Vagina (tissue), 2 donors: ENCODE results near the gene RNF212B. TPM values are rescaled to one million over a fixed set of nuclear protein-coding genes. Genes with fewer than 3 reads are reported as not detected.
"Not testable (repeated sequence)": the region's sequence is repeated elsewhere in the genome, so short reads cannot be mapped to it uniquely, and the experiment has no call there.

Experiments used
- DNase-seq, 2 donors: peaks; one replicate each; pipeline ENCODE4 v3.0.0-alpha.2; 2017; ENCODE audit errors: extremely low spot score in 2 of 2
- H3K27ac ChIP-seq: fragments of 200-600 bp; sonication (generic); one replicate; pipeline ENCODE4 v1.5.1; 2019
- H3K27me3 ChIP-seq: fragments of 200-600 bp; sonication (generic); one replicate; pipeline ENCODE4 v1.5.1; 2019
- H3K36me3 ChIP-seq, 2 donors: fragments of 200-600 bp; sonication (generic); one replicate each; pipeline ENCODE4 v1.5.1; 2017 to 2019
- H3K4me1 ChIP-seq: fragments of 200-600 bp; sonication (generic); one replicate; pipeline ENCODE4 v1.5.1; 2019
- H3K4me3 ChIP-seq, 2 donors: fragments of 200-600 bp; sonication (generic); 1 replicate in 1 of 2; 2 replicates in 1 of 2; pipeline ENCODE4 v1.5.1; 2016 to 2019
- H3K9me3 ChIP-seq: fragments of 200-600 bp; sonication (generic); one replicate; pipeline ENCODE4 v1.5.1; 2019
- POLR2A ChIP-seq, 2 donors: fragments of 450-650 bp; IDR thresholded peaks; one replicate each; pipeline ENCODE4 v1.6.1; 2017; ENCODE audit warnings: antibody characterized with exemption in 2 of 2, mild to moderate bottlenecking in 2 of 2, moderate library complexity in 2 of 2
- POLR2AphosphoS5 ChIP-seq, 2 donors: sonication (generic); formaldehyde crosslinking; IDR thresholded peaks; one replicate each; pipeline ENCODE4 v1.9.0; 2017; ENCODE audit warnings: antibody characterized with exemption in 2 of 2, mild to moderate bottlenecking in 2 of 2, low read depth in 1 of 2; ENCODE audit not compliant: insufficient read depth in 1 of 2
- intact Hi-C: fragments of 100-400 bp; cut with DNase I; formaldehyde crosslinking; loops from one replicate; pipeline ENCODE4 v1.15.1; 2023
- total RNA-seq: library from RNA; depleted of rRNA; stranded (reverse); fragments of >200 nt; gene quantifications from one replicate; pipeline ENCODE4 v1.2.3, GENCODE V29; 2016
- TF ChIP-seq, protein P1 (sequence below), 3 experiments: fragments of 450-650 bp in 2 of 3; fragments of 200-600 bp in 1 of 3; sonication (generic) in 1 of 3; IDR thresholded peaks; one replicate each; pipeline ENCODE4 v1.5.1; 2017 to 2019; ENCODE audit warnings: antibody characterized with exemption in 3 of 3, mild to moderate bottlenecking in 2 of 3, moderate library complexity in 2 of 3

RNF212B gene
- total RNA-seq, 1 donor from 2014 or later, result not detected

DNA sequence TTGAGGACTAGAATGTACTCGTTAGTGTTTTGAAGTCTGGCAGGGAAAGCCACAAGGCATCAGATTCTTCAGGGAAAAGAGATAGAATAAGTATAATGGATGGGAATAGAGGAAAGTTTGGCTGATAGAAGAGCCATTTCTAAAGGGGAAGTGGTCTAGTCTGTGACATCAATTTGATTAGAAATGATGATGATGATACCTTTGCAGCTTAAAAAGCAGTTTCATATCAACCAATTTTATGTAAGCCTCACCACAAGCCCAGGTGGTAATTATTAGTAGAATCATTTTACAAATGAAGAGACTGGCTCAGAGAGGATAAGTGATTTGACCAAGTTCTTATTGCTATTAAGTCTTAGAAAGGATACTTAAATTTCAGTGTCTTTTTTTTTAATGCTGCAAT is 2.9 kb downstream of the RNF212B start:
- DNase-seq, result no peak
- TF ChIP-seq, protein P1, sequence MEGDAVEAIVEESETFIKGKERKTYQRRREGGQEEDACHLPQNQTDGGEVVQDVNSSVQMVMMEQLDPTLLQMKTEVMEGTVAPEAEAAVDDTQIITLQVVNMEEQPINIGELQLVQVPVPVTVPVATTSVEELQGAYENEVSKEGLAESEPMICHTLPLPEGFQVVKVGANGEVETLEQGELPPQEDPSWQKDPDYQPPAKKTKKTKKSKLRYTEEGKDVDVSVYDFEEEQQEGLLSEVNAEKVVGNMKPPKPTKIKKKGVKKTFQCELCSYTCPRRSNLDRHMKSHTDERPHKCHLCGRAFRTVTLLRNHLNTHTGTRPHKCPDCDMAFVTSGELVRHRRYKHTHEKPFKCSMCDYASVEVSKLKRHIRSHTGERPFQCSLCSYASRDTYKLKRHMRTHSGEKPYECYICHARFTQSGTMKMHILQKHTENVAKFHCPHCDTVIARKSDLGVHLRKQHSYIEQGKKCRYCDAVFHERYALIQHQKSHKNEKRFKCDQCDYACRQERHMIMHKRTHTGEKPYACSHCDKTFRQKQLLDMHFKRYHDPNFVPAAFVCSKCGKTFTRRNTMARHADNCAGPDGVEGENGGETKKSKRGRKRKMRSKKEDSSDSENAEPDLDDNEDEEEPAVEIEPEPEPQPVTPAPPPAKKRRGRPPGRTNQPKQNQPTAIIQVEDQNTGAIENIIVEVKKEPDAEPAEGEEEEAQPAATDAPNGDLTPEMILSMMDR (IDR thresholded peaks at IDR 0.05), result no peak
- no peak for TF ChIP-seq POLR2AphosphoS5 (IDR thresholded peaks at IDR 0.05; ENCODE audit: insufficient read depth in 1 of 2, low read depth in 1 of 2)
- no peak for TF ChIP-seq POLR2A (IDR thresholded peaks at IDR 0.05)
- intact Hi-C loops, result no loop called here
- Histone ChIP-seq H3K27ac (no peak overlapping the region), H3K36me3 (no peaks in the 10 kb centered on the region), H3K4me1 (peaks cover 5% of the 10 kb centered on the region), H3K9me3 (no peaks in the 10 kb centered on the region), H3K27me3 (no peaks in the 10 kb centered on the region), H3K4me3 (no peak overlapping the region)

DNA sequence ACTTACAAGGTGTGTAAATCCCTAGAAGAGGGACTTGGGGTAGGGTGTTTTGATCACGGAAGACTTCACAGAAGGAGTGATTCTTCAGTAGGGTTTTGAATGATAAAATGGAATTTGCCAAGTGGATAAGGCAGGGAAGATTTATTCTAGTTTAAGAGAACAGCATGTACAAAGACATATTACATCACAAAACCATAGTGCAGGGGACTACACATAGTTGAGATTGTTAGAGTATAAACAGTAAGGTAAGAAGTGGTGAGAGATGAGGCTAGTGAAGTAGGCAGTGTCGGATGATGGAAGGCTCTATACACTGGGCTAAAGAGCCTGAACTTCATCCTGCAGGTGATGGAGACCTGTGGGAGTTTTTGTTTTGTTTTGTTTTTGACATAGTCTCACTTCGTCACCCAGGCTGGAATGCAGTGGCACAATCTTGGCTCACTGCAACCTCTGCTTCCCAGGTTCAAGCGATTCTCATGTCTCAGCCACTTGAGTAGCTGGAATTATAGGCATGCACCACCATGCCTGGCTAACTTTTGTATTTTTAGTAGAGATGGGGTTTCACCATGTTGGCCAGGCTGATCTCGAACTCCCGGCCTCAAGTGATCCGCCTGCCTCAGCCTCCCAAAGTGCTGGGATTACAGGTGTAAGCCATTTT is 3.5 kb downstream of the RNF212B start:
- H3K9me3 ChIP-seq, DNase-seq, H3K36me3 ChIP-seq, intact Hi-C loops, H3K27ac ChIP-seq, H3K27me3 ChIP-seq, H3K4me1 ChIP-seq, H3K4me3 ChIP-seq: not testable (repeated sequence)

DNA sequence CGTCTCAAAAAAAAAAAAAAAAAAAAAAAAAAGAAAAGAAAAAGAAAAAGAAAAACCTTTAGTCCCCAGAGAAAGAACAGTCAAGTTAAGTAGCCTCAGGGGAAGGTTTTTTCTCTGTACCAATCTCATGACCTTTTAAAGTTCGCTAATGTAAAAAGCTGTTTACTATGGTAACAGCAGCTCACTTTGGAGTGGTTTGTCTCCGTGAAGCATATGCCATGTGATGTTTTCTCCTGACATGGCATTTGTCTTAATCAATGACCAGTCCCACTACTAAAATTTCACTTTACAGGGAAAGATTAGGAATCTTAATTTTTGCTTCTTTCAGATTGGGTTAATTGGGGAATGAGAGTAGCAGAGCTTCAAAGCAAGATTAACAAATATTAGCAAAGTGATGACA is 4.3 kb downstream of the RNF212B start:
- no peak for DNase-seq
- TF ChIP-seq, protein P1 (IDR thresholded peaks at IDR 0.05), result no peak
- TF ChIP-seq POLR2A (IDR thresholded peaks at IDR 0.05), result no peak
- no peak for TF ChIP-seq POLR2AphosphoS5 (IDR thresholded peaks at IDR 0.05; ENCODE audit: insufficient read depth in 1 of 2, low read depth in 1 of 2)
- Histone ChIP-seq H3K4me3 (no peak overlapping the region), H3K27ac (no peak overlapping the region), H3K9me3 (no peaks in the 10 kb centered on the region), H3K4me1 (peaks cover 5% of the 10 kb centered on the region), H3K36me3 (no peaks in the 10 kb centered on the region), H3K27me3 (no peaks in the 10 kb centered on the region)
- intact Hi-C loops, result no loop called here

DNA sequence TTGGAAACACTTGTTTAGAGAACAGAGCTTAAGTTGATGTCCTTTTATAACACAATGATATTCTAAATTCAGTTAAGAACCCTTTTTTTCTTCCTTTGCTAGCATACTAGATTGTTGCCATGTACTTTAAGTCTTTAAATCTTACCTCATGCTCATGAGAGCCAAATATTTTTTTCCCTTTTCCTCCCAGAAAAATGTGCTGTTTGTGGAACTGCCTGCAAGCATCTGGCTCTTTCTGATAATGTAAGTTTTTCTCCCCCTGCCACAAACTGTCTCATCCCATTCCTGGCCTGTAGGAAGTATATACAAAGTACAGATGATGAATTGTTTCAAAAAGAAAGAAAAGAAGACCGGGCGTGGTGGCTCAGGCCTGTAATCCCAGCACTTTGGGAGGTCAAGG is 5.3 kb downstream of the RNF212B start:
- intact Hi-C loops, result no loop called here
- Histone ChIP-seq H3K36me3 (no peaks in the 10 kb centered on the region), H3K27ac (no peak overlapping the region), H3K4me3 (no peak overlapping the region), H3K9me3 (no peaks in the 10 kb centered on the region), H3K4me1 (peaks cover 3% of the 10 kb centered on the region), H3K27me3 (no peaks in the 10 kb centered on the region)
- no peak for DNase-seq
- TF ChIP-seq, protein P1 (IDR thresholded peaks at IDR 0.05), result no peak
- TF ChIP-seq POLR2AphosphoS5 (IDR thresholded peaks at IDR 0.05; ENCODE audit: insufficient read depth in 1 of 2, low read depth in 1 of 2) (no peak), POLR2A (IDR thresholded peaks at IDR 0.05) (no peak)

DNA sequence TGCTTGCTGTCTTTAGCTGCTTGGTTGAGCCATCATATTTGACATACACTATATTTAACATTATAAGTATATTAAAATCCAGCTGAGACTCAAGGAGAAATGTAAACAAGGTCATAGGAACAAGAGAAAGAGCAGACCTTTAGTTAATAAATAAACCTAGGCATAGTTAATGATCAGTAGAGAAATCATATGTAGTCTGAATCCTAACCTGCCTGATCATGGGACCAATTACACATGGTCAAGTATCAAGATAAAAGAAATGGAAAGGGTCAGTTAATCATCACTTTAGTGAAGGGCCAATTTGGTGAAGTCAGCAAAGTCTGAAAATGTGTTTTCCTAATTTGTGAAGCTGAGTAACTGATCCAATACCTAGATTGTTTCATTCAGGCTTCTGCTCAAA is 7.5 kb downstream of the RNF212B start:
- TF ChIP-seq POLR2A (IDR thresholded peaks at IDR 0.05) (no peak), POLR2AphosphoS5 (IDR thresholded peaks at IDR 0.05; ENCODE audit: insufficient read depth in 1 of 2, low read depth in 1 of 2) (no peak)
- TF ChIP-seq, protein P1 (IDR thresholded peaks at IDR 0.05), result no peak
- no peaks in the 10 kb centered on the region for H3K27me3 ChIP-seq
- no peaks in the 10 kb centered on the region for H3K36me3 ChIP-seq
- H3K4me1 ChIP-seq, result no peaks in the 10 kb centered on the region
- intact Hi-C loops, result no loop called here
- H3K9me3 ChIP-seq, result no peaks in the 10 kb centered on the region
- no peak overlapping the region for H3K27ac ChIP-seq
- DNase-seq, result no peak
- H3K4me3 ChIP-seq, result no peak overlapping the region
